Kidney tubule cell (primary cell): ENCODE results near the gene CFAP70.

Experiments
- DNase-seq: peaks from one replicate; pipeline ENCODE4 v3.0.0-alpha.2; 2018; ENCODE audit warnings: low spot score

CFAP70 gene

DNA sequence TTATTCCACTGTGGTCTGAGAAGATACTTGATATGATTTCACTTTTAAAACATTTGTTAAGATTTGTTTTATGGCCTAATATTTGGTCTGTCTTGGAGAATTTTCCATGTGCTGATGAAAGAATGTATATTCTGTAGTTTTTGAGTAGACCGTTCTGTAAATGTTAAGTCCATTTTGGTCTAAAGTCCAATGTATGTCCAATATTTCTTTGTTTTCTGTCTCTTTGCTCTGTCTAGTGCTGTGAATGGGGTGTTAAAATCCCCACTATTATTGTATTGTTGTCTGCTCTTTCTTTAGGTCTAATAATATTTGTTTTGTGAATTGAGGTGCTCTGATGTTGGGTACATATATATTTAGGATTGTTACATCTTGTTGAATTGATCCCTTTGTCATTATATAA lies 142.9 kb downstream of the CFAP70 start:
- DNase-seq: no peak

DNA sequence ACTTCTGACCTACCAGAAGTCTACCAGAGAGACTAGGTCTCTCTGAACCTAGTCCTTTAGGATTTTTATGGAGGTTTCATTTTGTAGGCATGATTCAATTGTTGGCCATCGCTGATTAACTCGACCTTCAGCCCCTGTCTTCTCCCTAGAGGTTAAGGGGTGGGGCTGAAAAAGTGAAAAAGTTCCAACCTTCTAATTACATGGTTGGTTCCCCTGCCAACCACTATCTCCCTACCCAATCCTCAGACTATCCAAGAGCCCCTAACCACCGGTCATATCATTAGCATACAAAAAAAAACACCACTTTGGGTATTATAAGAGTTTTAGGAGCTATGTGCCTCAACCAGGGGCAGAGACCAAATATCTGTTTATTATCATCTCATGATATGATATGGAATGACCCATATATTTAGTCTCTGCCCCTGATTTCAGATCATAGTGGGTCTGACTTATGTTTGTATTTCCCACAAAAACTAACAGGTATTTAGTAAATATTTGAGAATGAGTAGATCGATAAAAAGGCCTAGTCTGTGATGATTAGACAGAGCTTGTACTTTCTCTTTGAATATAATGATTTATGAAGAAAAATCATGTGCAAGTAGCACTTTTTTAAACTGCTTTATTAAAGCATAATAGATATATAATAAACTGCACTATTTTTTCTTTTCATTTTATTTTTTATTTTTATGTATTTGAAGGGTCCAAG lies 147.4 kb downstream of the CFAP70 start:
- DNase-seq: no peak

DNA sequence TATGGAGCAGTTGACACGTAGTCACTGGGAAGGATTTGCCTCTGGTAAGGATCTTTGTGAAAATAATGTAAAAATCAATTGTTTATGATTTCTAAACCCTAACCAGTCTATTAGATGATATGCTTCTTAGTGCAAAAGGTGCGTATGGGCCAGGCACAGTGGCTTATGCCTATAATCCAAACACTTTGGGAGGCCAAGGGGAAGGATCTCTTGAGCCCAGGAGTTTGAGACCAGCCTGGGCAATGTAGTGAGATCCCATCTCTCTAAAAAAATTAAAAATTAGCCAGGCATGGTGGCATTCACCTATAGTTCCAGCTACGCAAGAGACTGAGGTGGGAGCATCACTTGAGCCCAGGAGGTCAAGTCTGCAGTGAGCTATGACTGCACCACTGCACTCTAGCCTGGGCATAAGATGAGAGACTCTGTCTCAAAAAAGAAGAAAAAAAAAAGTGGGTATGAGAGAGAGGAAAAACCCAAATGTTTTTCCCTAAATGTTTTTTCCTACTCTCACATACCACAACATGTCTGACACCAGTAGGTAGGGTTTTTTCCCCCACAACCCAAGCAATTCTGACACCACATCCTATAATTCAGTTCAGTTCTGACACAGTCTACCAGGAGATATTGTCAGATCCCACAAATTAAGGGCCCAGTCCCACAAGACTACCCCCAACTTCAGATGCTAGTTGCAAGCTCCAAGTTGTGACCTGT lies 148.1 kb downstream of the CFAP70 start:
- DNase-seq: no peak

DNA sequence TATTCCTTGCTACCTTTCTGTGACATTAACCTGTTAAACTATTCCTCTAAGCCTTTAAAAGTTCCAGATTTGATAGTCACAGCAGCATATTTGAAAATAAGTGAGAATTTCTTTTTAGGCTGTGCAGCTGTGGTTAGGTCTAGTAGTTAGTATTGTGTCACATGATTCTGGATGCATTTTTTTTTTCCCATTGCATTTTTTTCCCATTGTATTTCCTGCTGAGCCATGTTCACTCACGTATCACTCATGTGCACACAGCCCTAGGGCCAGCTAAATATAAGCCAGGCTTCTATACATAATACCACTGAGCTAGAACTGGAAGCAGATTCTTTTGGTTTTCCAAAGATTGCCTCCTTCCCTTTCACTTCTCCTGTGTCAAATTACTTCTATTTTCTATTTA lies 149.0 kb downstream of the CFAP70 start:
- DNase-seq: peak; percentile 75

DNA sequence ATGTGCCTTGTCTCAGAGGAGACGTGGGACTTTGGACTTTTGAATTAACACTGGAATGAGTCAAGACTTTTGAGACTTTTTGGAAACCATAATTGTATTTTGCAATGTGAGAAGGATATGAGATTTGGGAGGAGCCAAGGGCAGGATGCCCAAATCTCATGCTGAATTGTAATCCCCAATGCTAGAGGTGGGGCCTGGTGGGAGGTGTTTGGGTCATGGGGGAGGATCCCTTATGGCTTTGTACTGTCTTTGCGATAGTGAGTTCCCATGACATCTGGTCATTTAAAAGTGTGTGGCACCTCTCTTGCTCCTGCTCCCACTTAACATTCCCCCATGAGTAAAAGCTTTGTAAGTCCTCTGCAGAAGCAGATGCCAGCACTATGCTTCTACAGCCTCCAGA lies 150.8 kb downstream of the CFAP70 start:
- DNase-seq: no peak

DNA sequence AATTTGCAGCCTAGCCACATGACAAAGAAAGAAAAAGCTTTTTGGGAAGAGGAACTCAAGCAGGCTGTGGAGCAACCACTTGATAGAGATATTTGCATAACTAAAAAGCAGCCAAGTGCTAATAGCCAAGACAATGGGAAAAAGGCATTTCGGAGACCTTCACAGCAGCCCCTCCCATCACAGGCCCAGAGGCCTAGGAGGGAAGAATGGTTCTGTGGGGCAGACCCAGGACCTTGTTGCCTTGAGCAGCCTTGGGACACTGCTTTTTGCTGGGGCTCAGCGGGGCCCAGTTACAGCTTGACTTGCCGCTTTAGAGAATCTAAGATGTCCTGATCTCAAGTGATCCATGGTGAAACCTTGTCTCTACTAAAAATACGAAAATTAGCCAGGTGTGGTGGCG lies 152.3 kb downstream of the CFAP70 start:
- DNase-seq: no peak

DNA sequence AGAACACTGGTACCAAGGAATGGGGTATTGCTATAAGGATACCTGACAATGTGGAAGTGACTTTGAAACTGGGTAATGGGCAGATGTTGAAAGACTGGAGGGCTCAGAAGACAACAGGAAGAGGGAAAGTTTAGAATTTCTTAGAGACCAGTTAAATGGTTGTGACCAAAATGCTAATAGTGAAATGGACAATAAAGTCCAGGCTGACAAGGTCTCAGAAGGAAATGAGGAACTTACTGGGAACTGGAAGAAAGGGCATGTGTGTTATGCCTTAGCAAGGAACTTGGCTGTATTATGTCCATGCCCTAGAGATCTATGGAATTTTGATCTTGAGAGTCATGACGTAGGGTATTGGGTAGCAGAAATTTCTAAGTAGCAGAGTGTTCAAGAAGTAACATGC lies 152.8 kb downstream of the CFAP70 start:
- no peak for DNase-seq

DNA sequence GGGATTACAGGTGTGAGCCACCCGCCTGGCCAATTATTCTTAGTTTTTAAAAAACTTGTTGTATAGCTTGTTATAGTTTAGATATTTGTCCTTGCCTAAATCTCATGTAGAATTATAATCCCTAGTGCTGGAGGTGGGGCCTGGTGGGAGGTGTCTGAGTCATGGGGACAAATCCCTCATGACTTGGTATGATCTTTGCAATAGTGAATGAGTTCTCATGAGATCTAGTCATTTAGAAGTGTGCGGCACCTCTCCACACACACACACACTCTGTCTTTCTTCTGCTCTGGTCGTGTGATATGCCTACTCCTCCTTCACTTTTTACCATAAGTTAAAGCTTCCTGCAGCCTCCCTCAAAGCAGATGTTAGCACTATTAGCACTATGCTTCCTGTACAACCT lies 153.6 kb downstream of the CFAP70 start:
- no peak for DNase-seq
